ENCODE results near the gene KIF4B. TPM values are rescaled to one million over a fixed set of nuclear protein-coding genes. Genes with fewer than 3 reads are reported as not detected.

Gene KIF4B
- total RNA-seq, 1 experiment from 2014 or later = 0.12 TPM

GRCh38 chr5:154968953-154969352 lies 44.6 kb upstream of the KIF4B start:
- Histone ChIP-seq H3K9me2 (ENCODE audit: insufficient read depth) (no peaks in the 10 kb centered on the region), H3K36me3 (ENCODE audit: control insufficient read depth in 1 of 2, insufficient read depth in 2 of 2, low read length in 2 of 2) (peaks cover 0 to 8% of the 10 kb centered on the region in 2 experiments; a peak in 1 of 4 replicates), H2AFZ (ENCODE audit: low read depth, low read length, poor library complexity, severe bottlenecking) (no peak overlapping the region), H3K27ac (ENCODE audit: low read depth, low read length) (no peak overlapping the region), H3K9me3 (ENCODE audit: control insufficient read depth in 1 of 2, insufficient read depth in 1 of 2, low read depth in 1 of 2, low read length in 2 of 2) (no peaks in the 10 kb centered on the region), H3K4me3 (replicated peaks in 1 of 2; ENCODE audit: low read depth in 1 of 2, low read length in 2 of 2) (no peak overlapping the region), H3K9ac (ENCODE audit: low read length) (no peak overlapping the region), H3K4me2 (ENCODE audit: low read length) (no peak overlapping the region), H3K79me2 (ENCODE audit: insufficient read depth, low read length) (no peaks in the 10 kb centered on the region; the same call in 1 of the 2 replicates), H3K27me3 (ENCODE audit: insufficient read depth, low read length) (no peaks in the 10 kb centered on the region), H4K20me1 (ENCODE audit: insufficient read depth) (peaks cover 4% of the 10 kb centered on the region; the same call in 1 of the 2 replicates), H3K4me1 (ENCODE audit: control insufficient read depth in 1 of 2, insufficient read depth in 2 of 2, low read length in 2 of 2) (no peaks in the 10 kb centered on the region)
- POLR2A ChIA-PET = no interaction called here
- CTCF ChIA-PET = interaction anchor here (1.0 to 3.7 kb wide), 4 partner anchors 15 to 60 kb away, joined by 3 to 11 read pairs (median 6); no protein-coding TSS in a partner anchor
- TF ChIP-seq JUND (IDR thresholded peaks at IDR 0.05) (no peak), ZFX (IDR thresholded peaks at IDR 0.05) (no peak), ZBTB33 (IDR thresholded peaks at IDR 0.05; ENCODE audit: extremely low read depth, insufficient replicate concordance, low read length) (no peak), ZNF274 (IDR thresholded peaks at IDR 0.05; ENCODE audit: low read depth, low read length) (no peak), EZH2phosphoT487 (IDR thresholded peaks at IDR 0.05; ENCODE audit: borderline replicate concordance) (no peak), RAD21 (IDR thresholded peaks at IDR 0.05; ENCODE audit: low read depth) (no peak), FOSL1 (IDR thresholded peaks at IDR 0.05; ENCODE audit: low read depth) (no peak), SIN3A (IDR thresholded peaks at IDR 0.05; ENCODE audit: low read depth) (no peak)
- DNase-seq (ENCODE audit: low read depth, low spot score) = no peak
- BruUV-seq (replicated peaks) = no TSS peak
- intact Hi-C loops (cut with micrococcal nuclease) = no loop called here
- RAD21 ChIA-PET (ENCODE audit: low non-redundant PET in 1 of 2, low total read pairs in 2 of 2, uncharacterized antibody in 2 of 2, unreplicated experiment in 2 of 2) = no interaction called here
- no peak for ATAC-seq

GRCh38 chr5:154970759-154971158 lies 42.8 kb upstream of the KIF4B start:
- H3K27me3 ChIP-seq (ENCODE audit: insufficient read depth, low read length) = no peaks in the 10 kb centered on the region
- CTCF ChIA-PET = no interaction called here
- BruUV-seq (replicated peaks) = no TSS peak
- RAD21 ChIA-PET (ENCODE audit: low non-redundant PET in 1 of 2, low total read pairs in 2 of 2, uncharacterized antibody in 2 of 2, unreplicated experiment in 2 of 2) = no interaction called here
- ATAC-seq (no peak), DNase-seq (ENCODE audit: low read depth, low spot score) (no peak)
- H3K4me3 ChIP-seq (replicated peaks in 1 of 2; ENCODE audit: low read depth in 1 of 2, low read length in 2 of 2) = no peak overlapping the region
- intact Hi-C loops (cut with micrococcal nuclease) = loop anchor here (10.0 kb wide), 1 partner anchor 1854 kb away; no protein-coding TSS in a partner anchor
- H3K9me3 ChIP-seq (ENCODE audit: control insufficient read depth in 1 of 2, insufficient read depth in 1 of 2, low read depth in 1 of 2, low read length in 2 of 2) = no peaks in the 10 kb centered on the region
- H4K20me1 ChIP-seq (ENCODE audit: insufficient read depth) = peaks cover 4% of the 10 kb centered on the region; the same call in 1 of the 2 replicates
- H3K4me1 ChIP-seq (ENCODE audit: control insufficient read depth in 1 of 2, insufficient read depth in 2 of 2, low read length in 2 of 2) = no peaks in the 10 kb centered on the region
- POLR2A ChIA-PET = no interaction called here
- H2AFZ ChIP-seq (ENCODE audit: low read depth, low read length, poor library complexity, severe bottlenecking) = no peak overlapping the region
- no peak overlapping the region for H3K4me2 ChIP-seq (ENCODE audit: low read length)
- H3K9me2 ChIP-seq (ENCODE audit: insufficient read depth) = no peaks in the 10 kb centered on the region
- H3K9ac ChIP-seq (ENCODE audit: low read length) = no peak overlapping the region
- TF ChIP-seq CBX3 (IDR thresholded peaks at IDR 0.05; ENCODE audit: low read depth) (no peak), CEBPB (IDR thresholded peaks at IDR 0.05; ENCODE audit: low read depth) (no peak), SRF (IDR thresholded peaks at IDR 0.05; ENCODE audit: low read depth) (no peak), EZH2phosphoT487 (IDR thresholded peaks at IDR 0.05; ENCODE audit: borderline replicate concordance) (no peak)
- no peaks in the 10 kb centered on the region for H3K79me2 ChIP-seq (ENCODE audit: insufficient read depth, low read length)
- peaks cover 0 to 8% of the 10 kb centered on the region in 2 experiments; a peak in 1 of 4 replicates for H3K36me3 ChIP-seq (ENCODE audit: control insufficient read depth in 1 of 2, insufficient read depth in 2 of 2, low read length in 2 of 2)
- no peak overlapping the region for H3K27ac ChIP-seq (ENCODE audit: low read depth, low read length)
